Fibroblast of peridontal ligament (primary cell): ENCODE measurements around the gene CCDC6.
A peak's percentile ranks its signal among the peaks of the same experiment; 100 is the strongest.

Experiments
- DNase-seq: peaks from one replicate; pipeline ENCODE4 v3.0.0-alpha.2; 2010; ENCODE audit errors: extremely low read depth

Gene CCDC6

DNA sequence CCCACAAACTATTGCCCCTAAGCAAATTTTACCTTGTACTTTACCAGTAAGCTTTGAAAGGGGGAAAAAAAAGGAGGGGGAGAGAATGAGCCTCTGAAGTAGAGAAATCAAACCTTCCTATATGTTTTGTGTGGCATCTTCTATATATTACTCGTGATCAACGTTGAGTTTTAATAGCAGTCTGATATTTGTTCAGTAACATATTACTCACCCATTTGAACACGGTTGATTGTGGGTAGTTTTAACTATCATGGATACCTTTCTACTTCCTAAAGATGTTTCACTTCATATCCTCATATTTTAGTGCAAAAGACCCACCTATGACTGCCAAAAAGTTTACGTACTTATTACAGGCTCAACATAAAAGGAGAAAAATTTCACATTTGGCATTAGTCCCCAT lies 54.5 kb downstream of the CCDC6 start:
- DNase-seq: no peak

GRCh38 chr10:59847888-59848287 lies 58.5 kb downstream of the CCDC6 start:
- DNase-seq: no peak

DNA sequence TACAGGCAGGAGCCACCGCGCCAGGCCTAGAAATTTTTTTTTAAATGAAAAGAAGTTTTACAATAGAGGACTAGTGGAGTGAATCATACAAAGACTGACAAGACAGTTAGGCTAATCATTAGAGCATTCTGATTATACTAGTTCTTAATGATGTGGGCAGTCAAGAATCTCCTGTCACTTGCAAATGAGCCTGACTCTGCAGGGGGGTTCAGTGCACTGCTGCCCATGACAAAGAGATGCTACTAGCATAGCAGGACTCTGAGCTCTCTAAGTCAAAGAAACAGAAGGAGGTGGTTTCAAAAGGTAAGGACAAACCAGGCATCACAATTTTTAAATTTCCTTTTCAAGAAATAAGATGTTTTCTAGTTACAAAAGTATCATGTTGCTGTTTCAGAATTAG lies 59.0 kb downstream of the CCDC6 start:
- DNase-seq: no peak

GRCh38 chr10:59844436-59844835 lies 61.9 kb downstream of the CCDC6 start:
- no peak for DNase-seq

GRCh38 chr10:59843748-59844147 lies 62.6 kb downstream of the CCDC6 start:
- no peak for DNase-seq

- peak; percentile 67 for DNase-seq
Measured at GRCh38 chr10:59839576-59839975, 66.8 kb downstream of the CCDC6 start.

- DNase-seq: no peak
Measured at GRCh38 chr10:59838085-59838789, 68.1 kb downstream of the CCDC6 start.

DNA sequence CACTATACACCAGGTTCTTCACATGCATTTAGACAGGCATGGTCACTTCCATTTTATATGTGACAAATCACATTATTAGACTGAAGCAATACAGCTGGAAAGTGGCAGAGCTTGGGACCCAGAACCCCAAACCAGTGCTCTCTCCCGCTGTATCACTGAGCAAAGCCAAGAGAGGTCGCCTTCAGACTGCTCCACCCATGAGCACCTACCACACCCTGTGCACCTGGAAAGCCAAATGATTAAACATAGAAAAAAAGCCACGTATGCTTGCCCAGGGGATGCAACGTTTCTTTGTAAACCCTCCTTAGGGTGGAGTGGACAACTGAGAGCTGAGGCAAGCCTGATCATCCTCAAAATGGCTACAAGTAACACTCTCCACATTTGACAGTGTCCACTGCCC lies 72.5 kb downstream of the CCDC6 start:
- DNase-seq: no peak

DNA sequence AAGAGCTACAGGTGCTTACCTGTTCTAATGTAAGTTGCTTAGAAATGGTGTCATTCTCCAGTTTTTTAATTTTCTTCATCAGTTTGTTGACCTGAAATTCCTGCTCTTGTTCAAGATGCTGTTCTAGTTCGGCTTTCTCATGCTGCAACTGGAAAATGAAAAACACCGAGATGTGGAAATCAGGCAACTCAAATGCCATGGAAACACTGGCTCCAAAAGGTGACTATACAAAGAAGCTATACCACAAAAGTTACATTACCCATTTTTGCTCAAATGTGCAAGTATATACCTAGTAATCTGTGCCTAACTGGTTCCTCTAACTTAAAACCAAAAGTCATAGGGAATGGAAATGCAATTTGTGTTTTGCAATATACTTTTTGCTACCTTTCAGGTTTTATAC lies 73.8 kb downstream of the CCDC6 start:
- DNase-seq: no peak

- DNase-seq: no peak
Measured at GRCh38 chr10:59831658-59832503, 74.5 kb downstream of the CCDC6 start.

DNA sequence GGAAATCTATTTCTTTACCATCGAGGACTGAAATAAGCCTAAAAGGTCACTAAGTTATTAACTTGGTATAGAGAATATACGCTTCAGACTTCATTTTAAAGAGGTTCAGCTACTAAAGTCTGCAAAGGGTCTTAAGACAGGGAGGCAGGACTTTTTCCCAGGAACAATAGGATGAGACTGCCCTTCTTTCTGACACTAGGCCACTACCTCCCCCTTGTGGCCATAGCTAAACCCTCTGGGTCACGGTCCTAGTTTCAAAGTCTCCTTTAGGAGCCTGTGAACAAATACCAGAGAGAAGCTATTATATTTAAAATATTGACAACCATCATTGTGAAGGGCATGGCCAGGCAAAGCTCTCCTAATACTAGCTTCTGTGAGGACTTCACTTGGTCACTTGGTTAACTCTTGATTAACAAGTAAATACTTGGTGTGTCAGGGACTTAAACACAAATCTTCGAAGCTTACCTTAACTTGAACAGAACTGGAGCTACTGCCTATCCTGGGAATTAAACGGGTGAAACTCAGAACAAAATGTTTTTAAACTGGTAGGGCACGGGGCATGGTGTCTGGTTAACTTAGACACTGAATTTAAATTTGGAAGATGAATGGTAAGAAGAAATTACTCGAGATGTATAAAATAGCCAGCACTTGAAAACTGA lies 75.6 kb downstream of the CCDC6 start:
- peak; percentile 70 for DNase-seq

GRCh38 chr10:59829601-59830000 lies 76.8 kb downstream of the CCDC6 start:
- DNase-seq: no peak

- DNase-seq: peak; percentile 81
Measured at GRCh38 chr10:59829024-59829423, 77.3 kb downstream of the CCDC6 start.

DNA sequence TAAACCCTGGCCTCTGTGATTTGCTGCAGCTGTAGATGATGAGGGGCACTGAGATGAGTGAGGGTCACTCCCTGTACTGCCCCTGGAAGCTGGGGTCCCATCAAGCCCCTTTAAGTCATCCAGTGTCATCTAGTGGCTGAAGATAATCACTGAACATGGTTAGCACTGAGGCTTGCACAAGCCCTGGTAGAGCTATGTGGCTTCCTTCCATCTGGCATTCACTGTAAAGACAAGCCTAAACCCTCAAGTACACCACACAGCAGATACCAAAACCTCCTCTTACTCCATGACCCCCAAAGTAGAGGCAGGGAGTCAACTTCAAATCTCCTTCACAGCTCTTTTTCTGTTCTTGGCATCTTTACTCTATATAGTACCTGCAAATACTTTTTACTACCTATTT lies 80.4 kb downstream of the CCDC6 start:
- DNase-seq: peak; percentile 49

- DNase-seq: no peak
Measured at GRCh38 chr10:59823751-59824150, 82.6 kb downstream of the CCDC6 start.

DNA sequence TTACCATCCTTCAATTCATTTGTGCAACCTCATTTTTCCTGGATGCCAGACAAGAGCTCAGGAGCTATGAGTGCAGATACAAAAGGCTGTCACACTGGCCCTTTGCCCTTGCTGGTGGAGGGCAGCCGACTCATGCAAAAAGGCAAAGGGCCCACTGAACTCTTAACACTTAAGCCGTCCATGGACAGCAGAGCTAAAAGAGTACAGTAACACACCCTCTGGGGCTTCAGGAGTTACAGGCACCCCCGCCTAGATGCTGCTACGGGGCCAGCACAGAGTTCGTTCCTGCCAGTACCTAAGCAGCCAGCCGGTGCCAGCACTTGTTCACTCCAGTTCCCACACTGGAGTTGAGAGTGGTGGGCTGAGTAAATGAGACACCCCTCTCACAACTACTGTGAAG lies 83.2 kb downstream of the CCDC6 start:
- no peak for DNase-seq

DNA sequence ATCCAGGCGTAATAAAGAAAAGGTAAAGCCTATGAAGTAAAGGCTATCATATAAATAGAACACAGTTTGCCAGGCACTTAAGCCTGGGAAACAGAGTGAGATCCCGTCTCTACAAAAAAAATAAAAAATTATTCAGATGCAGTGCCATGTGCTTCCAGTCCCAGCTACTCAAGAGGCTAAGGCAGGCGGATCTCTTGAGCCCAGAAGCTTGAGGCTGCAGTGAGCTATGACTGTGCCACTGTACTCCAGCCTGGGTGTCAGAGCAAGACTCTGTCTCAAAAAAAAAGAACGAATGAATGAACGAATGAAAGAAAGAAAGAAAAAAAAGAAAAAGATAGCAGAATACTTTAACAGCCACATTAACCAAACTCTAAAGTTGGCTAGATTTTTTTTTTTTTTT lies 85.9 kb downstream of the CCDC6 start:
- no peak for DNase-seq

DNA sequence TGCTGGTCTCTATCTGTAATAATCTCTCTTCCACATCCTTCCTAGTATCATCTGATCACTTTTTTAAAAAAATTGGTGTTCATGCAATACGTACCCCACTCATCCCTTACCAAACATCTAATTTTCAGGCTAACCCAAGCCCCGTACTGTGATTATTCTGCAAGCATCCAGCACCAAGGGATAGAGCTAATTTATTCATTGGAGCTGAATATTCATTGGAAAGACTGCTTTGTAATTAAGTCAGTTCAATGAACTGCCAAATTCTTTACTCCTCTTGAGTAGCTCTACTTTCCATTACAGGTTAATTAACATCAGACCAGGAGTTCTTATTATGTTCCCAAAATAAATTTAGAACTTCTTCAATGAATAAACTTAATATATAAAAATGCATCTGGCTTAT lies 86.7 kb downstream of the CCDC6 start:
- DNase-seq: no peak

DNA sequence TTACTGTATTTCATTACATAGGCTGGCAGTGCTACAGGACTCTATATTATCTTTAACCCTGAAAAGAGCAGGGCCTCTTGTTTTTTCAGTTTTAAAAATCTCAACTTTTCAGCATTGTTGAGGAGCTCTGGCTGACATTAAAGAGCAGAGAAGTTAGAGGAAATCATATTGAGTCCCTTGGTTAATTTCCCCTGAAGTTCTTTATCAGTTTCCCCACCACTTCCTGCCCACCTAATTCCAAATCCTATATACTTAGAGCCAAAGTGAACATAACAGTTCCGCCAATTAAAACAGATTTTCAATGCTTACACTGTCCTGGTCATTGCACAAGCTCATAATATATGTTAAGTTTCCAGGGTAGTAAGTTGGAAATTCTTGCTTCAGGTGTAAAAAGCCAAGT lies 87.1 kb downstream of the CCDC6 start:
- no peak for DNase-seq

DNA sequence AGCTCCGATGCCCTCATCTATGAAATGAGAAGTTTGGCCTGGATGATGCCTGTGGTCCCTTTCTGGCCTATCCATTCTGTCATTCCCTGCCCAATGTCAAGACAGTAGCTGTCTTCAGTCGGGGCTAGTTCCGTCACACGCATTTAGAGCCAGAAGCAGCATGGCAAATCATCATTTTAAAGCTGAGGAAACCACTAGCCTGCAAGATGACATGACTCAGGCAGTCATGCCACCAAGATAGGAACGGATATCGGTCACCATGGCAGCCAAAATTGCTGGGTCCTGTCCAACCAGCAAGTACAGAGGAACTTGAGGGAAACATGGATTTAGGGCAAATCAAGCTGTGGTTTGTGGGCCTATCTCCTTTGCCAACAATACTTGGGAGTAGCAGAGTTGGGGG lies 88.6 kb downstream of the CCDC6 start:
- DNase-seq: peak; percentile 71

DNA sequence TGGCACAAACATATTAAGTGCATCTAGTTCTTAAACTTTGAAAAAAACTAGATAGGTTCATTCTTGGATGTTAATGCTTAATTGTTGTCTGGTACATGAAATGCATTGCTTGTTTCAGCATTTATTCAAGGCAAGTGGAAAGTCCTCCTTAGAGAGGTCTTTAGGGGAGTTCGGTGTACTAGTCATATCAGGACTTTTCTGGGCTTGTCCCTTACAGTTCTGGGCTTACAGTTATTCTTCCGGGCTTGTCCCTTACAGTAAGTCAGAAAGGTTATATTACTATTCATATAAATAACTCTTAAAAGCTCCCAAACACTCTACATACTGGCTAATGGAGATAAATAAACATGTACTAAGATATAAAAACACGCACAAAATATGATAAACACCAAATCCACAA lies 91.5 kb downstream of the CCDC6 start:
- DNase-seq: no peak

DNA sequence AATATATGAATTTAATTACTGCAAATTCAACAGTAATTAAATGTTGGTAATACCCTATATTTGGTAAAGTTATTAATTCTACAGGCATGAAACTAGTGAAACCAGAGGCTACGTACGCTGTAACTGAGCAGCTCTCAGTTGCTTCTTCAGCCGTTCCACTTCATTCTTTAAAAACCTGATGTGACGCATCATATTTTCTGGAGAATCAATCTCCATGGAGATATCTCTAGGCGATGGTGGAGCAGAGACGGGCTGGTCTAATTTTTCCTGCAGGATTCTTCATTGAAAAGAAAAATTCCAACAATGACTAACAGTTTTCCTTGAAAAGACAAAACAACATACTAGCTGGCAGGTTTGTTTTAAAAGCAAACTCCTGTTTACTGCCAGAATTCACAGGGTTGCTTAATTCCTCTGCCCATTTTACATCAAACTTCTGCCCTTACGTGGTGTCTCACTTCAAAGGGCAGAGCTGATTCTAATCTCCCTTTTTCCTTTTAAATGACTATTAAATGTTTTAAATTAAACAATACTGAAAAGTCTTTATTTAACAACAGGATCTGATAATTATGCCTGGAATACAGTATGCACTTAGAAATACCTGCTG lies 93.7 kb downstream of the CCDC6 start:
- DNase-seq: no peak

GRCh38 chr10:59809644-59809974 lies 96.7 kb downstream of the CCDC6 start:
- DNase-seq: no peak
